Left renal cortex interstitium (tissue), 4 donors: Measurements from ENCODE around the gene MORN1. TPM values are rescaled to one million over a fixed set of nuclear protein-coding genes. Genes with fewer than 3 reads are reported as not detected.

ENCODE experiments used
- DNase-seq, 4 donors: peaks; one replicate each; pipeline ENCODE4 v3.0.0-alpha.2; 2013; ENCODE audit warnings: low read depth in 4 of 4, low spot score in 2 of 4, missing footprints in 1 of 4
- polyA plus RNA-seq, 4 donors: library from polyadenylated mRNA; unstranded; fragments of 120-200 nt; gene quantifications; one replicate each; pipeline ENCODE4 v1.2.1, GENCODE V29; 2013; ENCODE audit not compliant: insufficient read length in 4 of 4

Gene MORN1
- polyA plus RNA-seq, 4 donors: 9.3 to 21.2 (median 16.6) TPM

DNA sequence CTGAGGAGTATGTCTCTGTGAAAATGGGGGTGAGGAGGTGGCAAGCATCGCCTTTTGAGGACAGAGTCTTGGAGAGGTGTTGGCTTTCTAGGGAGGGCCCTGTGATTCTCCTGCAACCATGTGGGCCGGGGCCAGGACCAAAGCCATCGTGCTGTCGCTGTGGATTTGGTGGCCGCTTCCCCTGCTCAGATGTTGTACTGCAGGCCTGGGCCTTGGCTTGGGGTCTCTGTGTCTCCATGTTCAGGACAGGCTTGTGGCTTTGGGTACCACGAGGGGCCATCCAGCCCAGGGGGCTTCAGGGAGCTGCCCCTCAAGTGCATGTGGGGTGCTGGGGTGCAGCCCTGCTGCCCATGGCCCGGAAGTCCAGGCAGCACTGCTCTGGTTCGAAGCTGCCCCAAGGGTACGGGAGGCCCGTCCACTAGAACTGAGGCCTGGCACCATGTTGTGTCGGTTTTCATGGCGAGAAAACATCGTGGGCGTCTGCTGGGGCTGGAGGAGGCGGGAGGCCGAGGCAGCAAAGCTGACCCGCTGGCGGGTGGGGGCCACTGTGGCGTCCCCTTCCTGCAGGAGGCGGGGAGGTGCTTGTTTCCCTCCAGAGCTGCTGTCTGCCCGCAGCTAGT is 107.9 kb downstream of the MORN1 start:
- DNase-seq: no peak

DNA sequence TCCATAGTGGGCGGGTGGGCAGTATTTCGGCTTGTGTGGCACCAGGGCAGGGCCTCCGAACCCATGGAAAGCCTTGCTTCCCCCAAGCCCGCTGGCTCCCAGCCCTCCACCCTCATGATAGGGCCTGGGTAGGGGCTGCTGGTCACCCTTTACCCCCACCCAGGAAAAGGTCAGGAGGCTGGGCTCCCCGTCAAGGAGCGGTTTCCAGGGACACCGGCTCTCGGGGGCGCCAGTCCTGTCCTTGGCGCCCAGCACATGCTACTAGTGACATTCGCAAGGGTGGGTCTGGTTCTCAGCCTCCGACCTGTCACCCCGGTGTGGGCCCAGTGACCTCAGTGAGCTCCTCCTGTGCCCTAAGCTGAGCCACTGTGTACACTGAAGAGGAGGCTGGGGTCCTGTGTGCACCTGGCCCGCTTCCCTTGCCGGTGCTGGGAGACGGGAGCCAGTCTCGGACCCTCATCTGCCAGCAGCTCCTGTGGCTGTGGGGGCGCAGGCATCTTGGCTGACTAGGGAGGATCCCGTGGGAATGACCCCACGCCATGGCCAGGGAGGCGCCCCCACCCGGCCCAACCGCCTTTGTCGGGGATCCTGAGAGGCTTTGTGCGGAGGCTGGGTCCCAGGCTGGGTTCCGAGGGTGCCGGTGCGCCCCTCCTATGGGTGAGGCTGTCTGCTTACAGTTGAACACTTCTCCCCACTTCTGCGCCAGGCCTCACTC is 108.6 kb downstream of the MORN1 start:
- no peak for DNase-seq

DNA sequence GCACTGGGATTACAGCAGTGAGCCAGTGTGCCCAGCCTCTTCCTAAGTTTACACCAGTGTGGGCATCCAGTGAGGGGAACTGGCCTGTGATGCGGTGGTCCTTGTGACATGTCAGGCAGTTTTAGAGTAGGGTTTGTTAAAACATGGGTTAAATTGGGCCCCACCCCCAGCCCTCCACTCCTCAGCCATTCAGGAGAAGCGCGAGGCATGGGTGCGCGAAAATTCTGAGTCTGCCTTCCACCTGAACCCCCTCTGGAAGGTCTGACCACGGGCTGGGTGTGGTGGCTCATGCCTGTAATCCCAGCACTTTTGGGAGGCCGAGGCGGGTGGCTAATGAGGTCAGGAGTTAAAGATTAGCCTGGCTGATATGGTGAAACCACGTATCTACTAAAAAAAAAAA is 111.5 kb downstream of the MORN1 start:
- DNase-seq: no peak

DNA sequence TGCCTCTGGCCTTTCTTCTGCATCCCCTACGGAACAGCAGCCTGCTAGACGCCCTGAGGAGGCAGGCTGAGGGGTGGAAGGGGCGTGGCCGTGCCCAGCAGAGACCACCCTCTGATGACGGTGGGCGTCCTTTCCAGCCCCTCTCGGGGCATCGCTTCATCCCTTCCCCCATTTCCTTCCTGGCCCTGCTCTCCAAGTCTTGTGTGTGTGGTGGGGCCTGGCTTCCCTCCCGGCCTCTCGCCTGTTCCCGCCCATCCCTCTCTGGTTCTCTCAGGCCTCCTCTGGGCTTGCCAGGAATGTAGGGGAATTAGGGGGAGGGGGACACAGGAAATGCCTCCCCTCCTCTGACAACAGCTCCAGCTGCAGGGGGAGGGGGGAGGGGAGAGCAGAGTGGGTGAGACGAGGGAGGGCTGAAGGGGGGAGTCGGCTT is 112.1 kb downstream of the MORN1 start:
- peak; percentile 82 to 94 (median 90) for DNase-seq

DNA sequence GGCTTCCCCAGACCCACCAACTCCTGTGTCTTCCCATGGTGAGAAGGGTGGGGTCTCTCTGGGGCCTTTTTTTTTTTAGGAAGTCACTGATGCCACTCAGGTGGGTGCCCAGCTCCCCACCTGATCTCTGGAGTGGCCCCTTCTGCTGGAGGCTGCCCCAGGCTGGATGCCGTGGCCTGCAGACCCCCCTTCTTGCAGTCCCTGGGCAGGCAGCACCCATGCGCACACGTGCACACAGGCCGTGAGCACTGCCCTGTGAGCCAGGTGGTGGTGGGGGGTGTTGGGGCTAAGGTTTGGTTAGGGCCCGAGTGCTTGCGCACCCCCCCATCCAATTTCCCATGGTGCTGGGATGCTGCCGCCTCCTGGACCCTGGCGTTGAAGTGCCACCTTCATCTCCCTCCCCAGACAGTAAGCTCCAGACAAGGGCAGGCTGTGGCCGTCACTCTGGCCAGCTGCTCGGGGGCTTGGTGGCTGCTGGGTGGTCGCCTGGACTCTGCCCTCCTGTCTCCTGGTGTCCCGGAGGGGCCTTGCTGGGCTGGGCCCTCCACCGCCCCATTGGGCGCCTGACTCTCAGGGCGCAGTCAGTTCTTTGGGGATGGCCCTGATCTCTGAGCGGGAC is 112.7 kb downstream of the MORN1 start:
- DNase-seq: no peak

DNA sequence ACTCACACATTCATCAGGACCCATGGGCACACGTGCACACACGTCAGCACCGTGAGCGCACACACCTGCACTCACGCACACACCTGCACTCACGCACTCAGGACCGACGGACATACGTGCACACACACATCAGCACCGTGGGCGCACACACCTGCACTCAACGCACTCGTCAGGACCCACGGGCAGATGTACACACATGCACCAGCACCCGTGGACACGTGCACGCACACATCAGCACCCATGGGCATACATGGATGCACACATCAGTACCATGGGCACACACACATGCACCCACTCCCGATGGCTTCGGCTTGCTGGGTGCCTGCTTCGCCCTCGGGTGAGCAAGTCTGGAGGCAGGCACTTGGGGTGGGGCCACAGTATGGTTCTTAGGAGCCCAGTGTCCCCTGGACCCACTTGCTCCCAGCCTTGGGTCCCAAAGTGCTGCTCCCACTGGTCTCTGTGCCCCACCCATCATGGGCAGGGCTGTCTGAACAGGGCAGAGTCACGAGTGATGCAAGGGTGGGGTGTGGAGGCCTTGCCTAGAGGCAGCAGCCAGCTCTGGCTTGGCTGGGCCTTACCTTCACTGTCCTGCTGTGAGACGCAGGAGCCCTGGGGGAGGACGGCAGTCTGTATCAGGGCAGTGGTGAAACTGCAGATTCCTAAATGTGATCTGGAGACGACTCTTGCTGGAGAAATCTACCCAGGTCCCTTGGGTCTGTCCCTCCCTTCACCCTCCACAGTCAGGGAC is 113.4 kb downstream of the MORN1 start:
- no peak for DNase-seq

DNA sequence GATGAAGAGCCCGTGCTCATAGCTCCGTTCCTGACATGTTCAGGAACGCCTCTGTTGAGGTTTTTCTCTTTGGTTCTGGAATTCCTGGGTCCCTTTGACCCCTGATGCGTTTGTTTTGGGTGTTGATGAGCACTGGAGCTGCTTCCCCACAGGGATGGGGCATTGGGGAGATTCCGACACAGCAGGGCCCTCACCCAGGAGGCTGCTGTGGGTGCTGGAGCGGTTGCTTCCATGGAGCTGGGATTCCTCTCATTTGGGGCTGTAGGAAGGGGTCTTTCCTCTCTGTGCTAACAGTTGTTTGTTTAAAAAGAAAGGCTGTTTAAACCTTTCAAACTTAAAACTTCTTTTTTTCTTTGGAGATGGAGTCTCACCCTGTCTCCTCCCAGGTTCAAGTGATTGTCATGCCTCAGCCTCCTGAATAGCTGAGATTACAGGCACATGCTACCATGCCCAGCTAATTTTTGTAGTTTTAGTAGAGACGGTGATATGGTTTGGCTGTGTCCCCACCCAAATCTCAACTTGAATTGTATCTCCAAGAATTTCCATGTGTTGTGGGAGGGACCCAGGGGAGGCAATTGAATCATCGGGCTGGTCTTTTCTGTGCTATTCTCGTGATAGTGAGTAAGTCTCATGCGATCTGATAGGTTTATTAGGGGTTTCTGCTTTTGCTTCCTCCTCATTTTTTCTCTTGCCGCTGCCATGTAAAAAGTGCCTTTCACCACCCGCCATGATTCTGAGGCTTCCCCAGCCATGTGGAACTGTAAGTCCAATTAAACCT is 114.4 kb downstream of the MORN1 start:
- no peak for DNase-seq

- DNase-seq: no peak
Observed at GRCh38 chr1:2275796-2276536, 115.4 kb downstream of the MORN1 start.

GRCh38 chr1:2274929-2275475 is 116.4 kb downstream of the MORN1 start:
- DNase-seq: no peak

DNA sequence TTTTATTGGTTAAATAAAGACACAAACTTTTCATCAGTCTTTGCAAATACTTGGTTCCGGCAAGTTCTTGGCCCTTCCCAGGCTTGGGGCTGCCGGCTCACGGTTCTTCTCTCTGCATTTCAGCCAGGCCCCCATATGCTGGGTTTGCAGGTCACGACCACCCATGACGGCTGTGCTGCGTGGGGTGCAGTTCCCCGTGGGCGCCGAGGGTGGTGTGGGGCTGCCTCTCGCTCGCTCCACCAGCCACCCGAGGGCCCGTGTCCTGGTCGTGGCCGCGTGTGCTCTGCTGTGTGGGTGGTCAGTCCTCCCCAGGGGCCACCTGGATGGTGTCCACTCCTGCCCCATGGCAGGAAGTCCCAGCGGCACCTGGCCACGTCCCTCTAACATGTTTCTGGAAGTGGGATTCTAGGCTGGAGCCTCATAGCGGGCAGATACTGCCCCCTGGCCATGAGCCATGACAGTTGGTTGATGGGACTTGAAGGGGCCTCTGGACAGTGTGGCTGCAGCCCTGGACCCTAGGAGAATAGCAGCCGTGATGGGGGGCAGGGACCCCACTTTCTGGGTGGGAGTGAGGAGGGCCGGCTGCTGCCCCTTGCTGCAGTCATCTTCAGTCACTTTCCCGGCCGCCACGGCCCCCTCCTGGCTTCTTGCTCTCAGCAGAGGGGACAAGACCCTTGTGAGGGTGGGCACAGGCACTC is 117.0 kb downstream of the MORN1 start:
- DNase-seq: no peak

GRCh38 chr1:2273401-2274090 is 117.8 kb downstream of the MORN1 start:
- DNase-seq: no peak

- DNase-seq: no peak
Observed at GRCh38 chr1:2272686-2273400, 118.5 kb downstream of the MORN1 start.

DNA sequence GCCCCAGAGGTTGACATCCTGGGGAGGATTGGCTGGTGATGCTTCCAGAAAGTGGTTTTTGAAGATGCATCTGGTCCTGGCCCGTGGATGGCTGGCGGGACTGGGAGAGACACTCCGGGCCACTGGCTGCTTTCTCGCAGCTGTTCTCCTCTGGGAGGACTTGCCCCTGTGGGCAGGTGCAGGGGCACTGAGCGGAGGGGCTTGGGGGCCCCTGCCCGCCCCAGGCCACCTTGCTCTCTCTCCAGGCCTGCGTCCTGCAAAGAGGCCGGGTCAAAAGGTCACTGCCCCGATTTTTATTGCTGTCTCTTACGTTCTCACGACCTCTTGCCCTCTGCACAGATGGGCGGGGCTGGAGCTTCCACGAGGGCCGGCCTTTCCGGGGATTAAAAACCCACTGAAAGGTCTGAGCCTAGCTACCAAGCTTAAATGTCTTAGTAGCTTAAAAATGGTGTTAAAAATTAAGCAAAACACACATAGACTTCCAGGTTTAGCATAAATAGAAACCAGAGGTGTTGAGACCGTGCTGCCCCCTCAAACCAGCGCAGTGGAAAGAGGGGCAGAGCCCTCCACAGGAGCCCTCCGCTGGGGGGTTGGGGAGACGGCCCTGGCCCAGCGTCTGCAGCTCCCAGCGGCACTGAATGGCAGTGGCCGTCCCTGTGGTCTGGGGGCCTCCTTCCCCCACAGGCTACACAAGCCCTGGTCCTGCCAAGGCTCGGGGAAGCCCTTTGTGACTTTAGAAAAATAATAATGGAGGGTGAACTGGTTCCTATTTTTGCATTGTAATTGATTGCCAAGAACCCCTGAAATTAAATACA is 119.3 kb downstream of the MORN1 start:
- DNase-seq: no peak
